Nephron (organoid): ENCODE measurements around the gene EPGN.
A peak's percentile ranks its signal among the peaks of the same experiment; 100 is the strongest.

ENCODE experiments used
- H3K27ac Mint-ChIP-seq, 3 experiments: 2 replicates each; pipeline ENCODE4 v1.8.0; 2020; ENCODE audit warnings: mixed read lengths in 3 of 3, mild to moderate bottlenecking in 2 of 3, moderate library complexity in 1 of 3
- H3K27me3 Mint-ChIP-seq: 2 replicates; pipeline ENCODE4 v1.8.0; 2021; ENCODE audit warnings: low read depth, mild to moderate bottlenecking, moderate library complexity, mixed read lengths
- H3K36me3 Mint-ChIP-seq: 2 replicates; pipeline ENCODE4 v1.8.0; 2020; ENCODE audit warnings: low read depth, mixed read lengths
- H3K4me1 Mint-ChIP-seq: 2 replicates; pipeline ENCODE4 v1.8.0; 2020; ENCODE audit warnings: mixed read lengths
- H3K4me3 Mint-ChIP-seq, 3 experiments: 2 replicates each; pipeline ENCODE4 v1.8.0; 2020; ENCODE audit warnings: mild to moderate bottlenecking in 3 of 3, mixed read lengths in 3 of 3, moderate library complexity in 2 of 3
- H3K9me3 Mint-ChIP-seq: 2 replicates; pipeline ENCODE4 v1.8.0; 2020; ENCODE audit warnings: mixed read lengths
- TF ChIP-seq, protein P1 (sequence below), 3 experiments: fragments of 200-600 bp; sonication (generic); IDR thresholded peaks; one replicate each; pipeline ENCODE4 v1.5.0; 2021; ENCODE audit warnings: antibody characterized with exemption in 3 of 3; ENCODE audit not compliant: unreplicated experiment in 3 of 3

The EPGN gene

GRCh38 chr4:74318276-74318675, 10.0 kb downstream of the EPGN start:
- no peaks in the 10 kb centered on the region for H3K4me1 Mint-ChIP-seq
- no peaks in the 10 kb centered on the region for H3K36me3 Mint-ChIP-seq
- no peaks in the 10 kb centered on the region for H3K9me3 Mint-ChIP-seq
- peaks cover 1% of the 10 kb centered on the region for H3K27me3 Mint-ChIP-seq
- TF ChIP-seq, protein P1, sequence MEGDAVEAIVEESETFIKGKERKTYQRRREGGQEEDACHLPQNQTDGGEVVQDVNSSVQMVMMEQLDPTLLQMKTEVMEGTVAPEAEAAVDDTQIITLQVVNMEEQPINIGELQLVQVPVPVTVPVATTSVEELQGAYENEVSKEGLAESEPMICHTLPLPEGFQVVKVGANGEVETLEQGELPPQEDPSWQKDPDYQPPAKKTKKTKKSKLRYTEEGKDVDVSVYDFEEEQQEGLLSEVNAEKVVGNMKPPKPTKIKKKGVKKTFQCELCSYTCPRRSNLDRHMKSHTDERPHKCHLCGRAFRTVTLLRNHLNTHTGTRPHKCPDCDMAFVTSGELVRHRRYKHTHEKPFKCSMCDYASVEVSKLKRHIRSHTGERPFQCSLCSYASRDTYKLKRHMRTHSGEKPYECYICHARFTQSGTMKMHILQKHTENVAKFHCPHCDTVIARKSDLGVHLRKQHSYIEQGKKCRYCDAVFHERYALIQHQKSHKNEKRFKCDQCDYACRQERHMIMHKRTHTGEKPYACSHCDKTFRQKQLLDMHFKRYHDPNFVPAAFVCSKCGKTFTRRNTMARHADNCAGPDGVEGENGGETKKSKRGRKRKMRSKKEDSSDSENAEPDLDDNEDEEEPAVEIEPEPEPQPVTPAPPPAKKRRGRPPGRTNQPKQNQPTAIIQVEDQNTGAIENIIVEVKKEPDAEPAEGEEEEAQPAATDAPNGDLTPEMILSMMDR (IDR thresholded peaks at IDR 0.05; ENCODE audit: unreplicated experiment in 3 of 3), result no peak
- no peak overlapping the region for H3K27ac Mint-ChIP-seq
- no peak overlapping the region for H3K4me3 Mint-ChIP-seq

GRCh38 chr4:74319470-74319869, 11.2 kb downstream of the EPGN start:
- Mint-ChIP-seq H3K4me1 (no peaks in the 10 kb centered on the region), H3K27ac (no peak overlapping the region), H3K9me3 (no peaks in the 10 kb centered on the region), H3K27me3 (peaks cover 6% of the 10 kb centered on the region), H3K36me3 (no peaks in the 10 kb centered on the region), H3K4me3 (no peak overlapping the region)
- TF ChIP-seq, protein P1 (IDR thresholded peaks at IDR 0.05; ENCODE audit: unreplicated experiment in 3 of 3), result no peak

GRCh38 chr4:74320559-74321118, 12.4 kb downstream of the EPGN start:
- H3K9me3 Mint-ChIP-seq, result no peaks in the 10 kb centered on the region
- H3K27ac Mint-ChIP-seq, result no peak overlapping the region
- no peaks in the 10 kb centered on the region for H3K4me1 Mint-ChIP-seq
- no peak overlapping the region for H3K4me3 Mint-ChIP-seq
- TF ChIP-seq, protein P1 (IDR thresholded peaks at IDR 0.05; ENCODE audit: unreplicated experiment in 3 of 3), result peak; percentile 41 to 58 (median 55)
- H3K27me3 Mint-ChIP-seq, result peaks cover 6% of the 10 kb centered on the region
- H3K36me3 Mint-ChIP-seq, result no peaks in the 10 kb centered on the region

DNA sequence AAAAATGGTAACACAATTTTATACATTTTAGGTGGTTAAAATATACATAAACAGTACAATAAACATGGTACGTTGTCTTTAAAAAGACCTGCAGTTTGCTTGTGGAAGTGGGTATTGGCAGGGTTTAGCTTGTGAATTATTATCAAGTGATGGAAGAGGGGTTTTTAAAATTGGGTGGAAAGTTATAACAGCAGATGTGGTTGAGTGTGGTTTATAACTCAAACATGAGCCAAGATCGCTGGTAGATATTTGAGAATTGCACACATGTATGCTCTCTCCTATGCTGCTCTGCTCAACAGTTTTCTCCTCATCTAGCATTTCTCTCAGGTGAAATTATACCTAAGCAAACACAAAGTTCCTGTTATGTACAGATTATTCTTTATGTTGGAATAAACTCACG, 14.0 kb downstream of the EPGN start:
- no peaks in the 10 kb centered on the region for H3K36me3 Mint-ChIP-seq
- H3K27me3 Mint-ChIP-seq, result peaks cover 6% of the 10 kb centered on the region
- no peaks in the 10 kb centered on the region for H3K4me1 Mint-ChIP-seq
- H3K27ac Mint-ChIP-seq, result no peak overlapping the region
- H3K9me3 Mint-ChIP-seq, result no peaks in the 10 kb centered on the region
- H3K4me3 Mint-ChIP-seq, result no peak overlapping the region
- TF ChIP-seq, protein P1 (IDR thresholded peaks at IDR 0.05; ENCODE audit: unreplicated experiment in 3 of 3), result no peak

- Mint-ChIP-seq H3K4me3 (no peak overlapping the region), H3K27ac (no peak overlapping the region), H3K27me3 (peaks cover 6% of the 10 kb centered on the region), H3K4me1 (no peaks in the 10 kb centered on the region), H3K36me3 (no peaks in the 10 kb centered on the region), H3K9me3 (no peaks in the 10 kb centered on the region)
- TF ChIP-seq, protein P1 (IDR thresholded peaks at IDR 0.05; ENCODE audit: unreplicated experiment in 3 of 3), result no peak
Measured at GRCh38 chr4:74323663-74324062, 15.4 kb downstream of the EPGN start.

DNA sequence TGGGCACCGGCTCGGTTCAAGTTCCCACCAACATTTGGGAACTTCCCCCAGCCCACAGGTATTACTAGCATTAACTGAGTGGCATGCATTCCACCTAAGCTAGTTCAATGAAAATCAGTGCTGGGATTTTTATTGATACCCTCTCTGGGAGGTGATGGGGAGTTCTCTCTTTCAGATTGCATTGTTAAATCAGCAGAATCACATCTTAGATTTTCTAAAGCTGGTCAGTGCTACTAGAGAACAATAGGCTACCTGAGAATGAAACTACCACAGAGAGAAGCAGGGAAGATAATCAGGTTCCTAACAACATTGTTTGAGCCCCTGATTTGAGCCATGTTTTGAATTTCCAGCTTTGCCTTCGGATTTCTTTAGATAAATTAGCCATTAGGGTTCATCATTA, 16.0 kb downstream of the EPGN start:
- Mint-ChIP-seq H3K27ac (no peak overlapping the region), H3K36me3 (no peaks in the 10 kb centered on the region), H3K9me3 (peaks cover 4% of the 10 kb centered on the region), H3K27me3 (peaks cover 6% of the 10 kb centered on the region), H3K4me3 (no peak overlapping the region), H3K4me1 (no peaks in the 10 kb centered on the region)
- TF ChIP-seq, protein P1 (IDR thresholded peaks at IDR 0.05; ENCODE audit: unreplicated experiment in 3 of 3), result no peak
